WTC11 (cell line): ENCODE data around the gene BAG1. TPM values are rescaled to one million over a fixed set of nuclear protein-coding genes. Genes with fewer than 3 reads are reported as not detected.

Source experiments
- ATAC-seq: fragments of 200-7000 bp; cut with Tn5 transposase; 2 replicates; pipeline ENCODE4 v1.10.0; 2021; ENCODE audit warnings: mild to moderate bottlenecking, moderate library complexity
- CTCF ChIA-PET: fragments of 300-600 bp; sonication (Branson Sonifier 250); formaldehyde crosslinking; loops from one replicate; lab custom pipeline; 2021; ENCODE audit warnings: antibody characterized with exemption; lab: Charles Lee
- POLR2A ChIA-PET: fragments of 350-600 bp; sonication (Branson Sonifier 250); formaldehyde crosslinking; loops from one replicate; lab custom pipeline; 2021; ENCODE audit warnings: antibody characterized with exemption; lab: Charles Lee
- DNase-seq: peaks from one replicate; pipeline ENCODE4 v3.0.0; 2021; ENCODE audit warnings: low spot score
- H3K27ac Mint-ChIP-seq: 2 replicates; pipeline ENCODE4 v1.8.0; 2021; ENCODE audit warnings: mixed read lengths
- H3K27me3 Mint-ChIP-seq: 2 replicates; pipeline ENCODE4 v1.8.0; 2021; ENCODE audit warnings: low read depth, mild to moderate bottlenecking, moderate library complexity, mixed read lengths
- H3K36me3 Mint-ChIP-seq: 2 replicates; pipeline ENCODE4 v1.8.0; 2021; ENCODE audit warnings: mixed read lengths
- H3K4me1 Mint-ChIP-seq: 2 replicates; pipeline ENCODE4 v1.8.0; 2022; ENCODE audit warnings: mixed read lengths
- H3K4me3 Mint-ChIP-seq: 2 replicates; pipeline ENCODE4 v1.8.0; 2021; ENCODE audit warnings: mild to moderate bottlenecking, moderate library complexity, mixed read lengths
- H3K9me3 Mint-ChIP-seq: 2 replicates; pipeline ENCODE4 v1.8.0; 2021; ENCODE audit warnings: mixed read lengths
- ATF1 ChIP-seq: sonication (generic); formaldehyde crosslinking; IDR thresholded peaks from 2 replicates; pipeline ENCODE4 v1.8.1; 2023; ENCODE audit warnings: mild to moderate bottlenecking, moderate library complexity, missing genetic modification reagents
- ATF2 ChIP-seq: sonication (generic); formaldehyde crosslinking; IDR thresholded peaks from 2 replicates; pipeline ENCODE4 v1.8.1; 2022; ENCODE audit warnings: low read depth, missing genetic modification reagents, borderline replicate concordance
- ATF3 ChIP-seq: sonication (generic); formaldehyde crosslinking; conservative IDR thresholded peaks from 2 replicates; pipeline ENCODE4 v1.8.1; 2022; ENCODE audit warnings: mild to moderate bottlenecking, missing genetic modification reagents
- ATF6 ChIP-seq: sonication (generic); formaldehyde crosslinking; IDR thresholded peaks from 2 replicates; pipeline ENCODE4 v1.8.1; 2023; ENCODE audit warnings: mild to moderate bottlenecking, missing genetic modification reagents
- ELF4 ChIP-seq: sonication (generic); formaldehyde crosslinking; IDR thresholded peaks from 2 replicates; pipeline ENCODE4 v1.8.1; 2022; ENCODE audit warnings: low read depth, mild to moderate bottlenecking, moderate library complexity, missing genetic modification reagents
- EMX1 ChIP-seq: fragments of 250-450 bp; sonication (Bioruptor Pico); IDR thresholded peaks from 2 replicates; pipeline ENCODE4 v1.8.0; 2021; ENCODE audit warnings: mild to moderate bottlenecking
- ESRRA ChIP-seq: sonication (generic); formaldehyde crosslinking; IDR thresholded peaks from 2 replicates; pipeline ENCODE4 v1.8.1; 2022; ENCODE audit warnings: mild to moderate bottlenecking, missing genetic modification reagents, borderline replicate concordance
- GABPB1 ChIP-seq: sonication (generic); formaldehyde crosslinking; IDR thresholded peaks from 2 replicates; pipeline ENCODE4 v1.8.1; 2023; ENCODE audit warnings: mild to moderate bottlenecking, missing genetic modification reagents
- IRF1 ChIP-seq: sonication (generic); formaldehyde crosslinking; IDR thresholded peaks from 2 replicates; pipeline ENCODE4 v1.8.0; 2023; ENCODE audit warnings: missing genetic modification reagents
- JUN ChIP-seq: sonication (generic); formaldehyde crosslinking; IDR thresholded peaks from 2 replicates; pipeline ENCODE4 v1.8.0; 2023; ENCODE audit warnings: mild to moderate bottlenecking, missing genetic modification reagents
- NR1H2 ChIP-seq: sonication (generic); formaldehyde crosslinking; IDR thresholded peaks from 2 replicates; pipeline ENCODE4 v1.9.0; 2021; ENCODE audit warnings: mild to moderate bottlenecking, moderate library complexity, missing genetic modification reagents
- SMAD3 ChIP-seq: sonication (generic); formaldehyde crosslinking; IDR thresholded peaks from 2 replicates; pipeline ENCODE4 v1.8.0; 2022; ENCODE audit warnings: missing genetic modification reagents, mild to moderate bottlenecking, borderline replicate concordance
- TEAD1 ChIP-seq: sonication (generic); formaldehyde crosslinking; IDR thresholded peaks from 2 replicates; pipeline ENCODE4 v1.8.0; 2022; ENCODE audit warnings: mild to moderate bottlenecking, missing genetic modification reagents
- TEAD4 ChIP-seq: sonication (generic); formaldehyde crosslinking; IDR thresholded peaks from 2 replicates; pipeline ENCODE4 v1.8.0; 2022; ENCODE audit warnings: mild to moderate bottlenecking, missing genetic modification reagents
- ZBTB21 ChIP-seq: sonication (generic); formaldehyde crosslinking; IDR thresholded peaks from 2 replicates; pipeline ENCODE4 v1.8.1; 2023; ENCODE audit warnings: mild to moderate bottlenecking, missing genetic modification reagents, borderline replicate concordance
- ZNF121 ChIP-seq: sonication (generic); formaldehyde crosslinking; IDR thresholded peaks from 2 replicates; pipeline ENCODE4 v1.8.0; 2023; ENCODE audit warnings: missing genetic modification reagents
- ZNF263 ChIP-seq: sonication (generic); formaldehyde crosslinking; IDR thresholded peaks from 2 replicates; pipeline ENCODE4 v1.8.1; 2022; ENCODE audit warnings: low read depth, mild to moderate bottlenecking, moderate library complexity, missing genetic modification reagents
- ZNF281 ChIP-seq: sonication (generic); formaldehyde crosslinking; IDR thresholded peaks from 2 replicates; pipeline ENCODE4 v1.8.0; 2023; ENCODE audit warnings: mild to moderate bottlenecking, missing genetic modification reagents
- ZSCAN18 ChIP-seq: fragments of 250-450 bp; sonication (Bioruptor Pico); IDR thresholded peaks from 2 replicates; pipeline ENCODE4 v2.1.2; 2022; ENCODE audit warnings: mild to moderate bottlenecking, moderate library complexity
- total RNA-seq: library from RNA; stranded (reverse); gene quantifications from 3 replicates; pipeline ENCODE4 v1.2.3, GENCODE V29; 2021

Gene BAG1
- total RNA-seq, 1 experiment from 2014 or later = 52.9 TPM

- Mint-ChIP-seq H3K36me3 (no peaks in the 10 kb centered on the region), H3K4me1 (no peaks in the 10 kb centered on the region), H3K4me3 (no peak within 1 kb of the TSS), H3K27ac (no peak within 1 kb of the TSS), H3K27me3 (peaks cover 5% of the 10 kb centered on the region), H3K9me3 (no peaks in the 10 kb centered on the region)
- CTCF ChIA-PET = interaction anchor here (3.3 kb wide), 1 partner anchor 14 kb away, joined by 12 read pairs; no protein-coding TSS in a partner anchor
- DNase-seq (no peak), ATAC-seq (no peak)
- no peak for TF ChIP-seq GABPB1 (CRISPR knock-in tag)
- TF ChIP-seq SMAD3 (CRISPR knock-in tag) = no peak
- TF ChIP-seq ATF6 (CRISPR knock-in tag) = no peak
- no peak for TF ChIP-seq TEAD1 (CRISPR knock-in tag)
- POLR2A ChIA-PET = interaction anchor here (0.7 kb wide), 1 partner anchor 9 kb away, joined by 3 read pairs; no protein-coding TSS in a partner anchor
These were observed 24.6 kb downstream of the BAG1 start, which contains the start of gene SPINK4 for GRCh38 chr9:33239921-33240320. Gene SPINK4, plus strand, starts transcription at chr9:33240167. Its CDS starts 42 bp downstream, at chr9:33240209.

GRCh38 chr9:33236571-33236970 is 27.9 kb downstream of the BAG1 start:
- Mint-ChIP-seq H3K4me1 (no peaks in the 10 kb centered on the region), H3K9me3 (no peaks in the 10 kb centered on the region), H3K36me3 (no peaks in the 10 kb centered on the region), H3K4me3 (no peak overlapping the region), H3K27me3 (peaks cover 24% of the 10 kb centered on the region), H3K27ac (no peak overlapping the region)
- TF ChIP-seq TEAD4 (no peak), ATF1 (CRISPR knock-in tag) (no peak), ZNF263 (CRISPR knock-in tag) (no peak)
- DNase-seq = no peak
- CTCF ChIA-PET = interaction anchor here (1.2 to 2.1 kb wide), 2 partner anchors 10 to 129 kb away, joined by 3 to 9 read pairs; no protein-coding TSS in a partner anchor
- POLR2A ChIA-PET = no interaction called here
- no peak for ATAC-seq

- ChIA-PET CTCF (interaction anchor here (1.8 to 2.1 kb wide), 2 partner anchors 8 kb away, joined by 4 to 9 read pairs; no protein-coding TSS in a partner anchor), POLR2A (no interaction called here)
- DNase-seq (no peak), ATAC-seq (no peak)
- no peak overlapping the region for H3K4me3 Mint-ChIP-seq
- no peak overlapping the region for H3K27ac Mint-ChIP-seq
- no peaks in the 10 kb centered on the region for H3K4me1 Mint-ChIP-seq
- no peaks in the 10 kb centered on the region for H3K36me3 Mint-ChIP-seq
- no peaks in the 10 kb centered on the region for H3K9me3 Mint-ChIP-seq
- H3K27me3 Mint-ChIP-seq = peaks cover 24% of the 10 kb centered on the region
- TF ChIP-seq ZSCAN18 (no peak), ATF1 (CRISPR knock-in tag) (no peak), ATF3 (CRISPR knock-in tag) (no peak), IRF1 (CRISPR knock-in tag) (no peak), ESRRA (no peak), ZNF121 (CRISPR knock-in tag) (no peak), ATF2 (no peak), ZNF281 (no peak), EMX1 (CRISPR knock-in tag) (no peak), ZBTB21 (no peak), NR1H2 (no peak), ELF4 (CRISPR knock-in tag) (no peak), JUN (CRISPR knock-in tag) (no peak), ATF6 (CRISPR knock-in tag) (no peak)
These were observed 29.7 kb downstream of the BAG1 start for GRCh38 chr9:33234511-33235467.
